HepG2 (cell line): ENCODE measurements around the gene RHOG. TPM values are rescaled to one million over a fixed set of nuclear protein-coding genes. Genes with fewer than 3 reads are reported as not detected.

Source experiments
- ATAC-seq: fragments of 200-7000 bp; cut with Tn5 transposase; 3 replicates; pipeline ENCODE4 v1.9.1; 2020; ENCODE audit warnings: mild to moderate bottlenecking, moderate library complexity
- BruUV-seq: library from RNA; stranded (reverse); fragments of 400-500 nt; replicated peaks from 2 replicates; lab custom pipeline; 2021; lab: Mats Ljungman, UMichigan
- CTCF ChIA-PET: fragments of 300-600 bp; formaldehyde crosslinking; extraction: SDS; loops from one replicate; lab custom pipeline; 2021; ENCODE audit warnings: low total read pairs, inconsistent platforms, low intra/inter-chr PET ratio; lab: Yijun Ruan, JAX
- POLR2A ChIA-PET: fragments of 350-600 bp; sonication (Branson Sonifier 250); formaldehyde crosslinking; loops from one replicate; lab custom pipeline; 2020; ENCODE audit warnings: antibody characterized with exemption, inconsistent platforms; lab: Yijun Ruan, JAX
- DNase-seq: peaks from one replicate; pipeline ENCODE4 v3.0.0-alpha.2; 2015; ENCODE audit warnings: low spot score
- FAIRE-seq: peaks from 3 replicates; lab custom pipeline; 2011; peaks lifted over from hg19 to GRCh38; lab: Jason Lieb, UNC
- H2AFZ ChIP-seq: one replicate; pipeline ENCODE4 v1.6.1; 2011; ENCODE audit warnings: low read length, inconsistent platforms
- H3K27ac ChIP-seq: fragments of 300-600 bp; 3 replicates; pipeline ENCODE4 v1.8.0; 2011; ENCODE audit warnings: mixed run types, mild to moderate bottlenecking, mixed read lengths, low read length, inconsistent platforms; ENCODE audit not compliant: insufficient read depth; ENCODE audit errors: extremely low read length
- H3K27me3 ChIP-seq, 2 experiments: fragments of 200-600 bp in 1 of 2; 2 replicates in 1 of 2; 3 replicates in 1 of 2; pipeline versions ENCODE4 v1.6.0 to v1.8.0; 2011; ENCODE audit warnings: low read length in 2 of 2, mild to moderate bottlenecking in 2 of 2, moderate library complexity in 2 of 2, inconsistent platforms in 1 of 2; ENCODE audit not compliant: insufficient read depth in 2 of 2, control insufficient read depth in 1 of 2
- H3K36me3 ChIP-seq, 2 experiments: fragments of 200-600 bp in 1 of 2; replicated peaks in 1 of 2; 2 replicates in 1 of 2; 3 replicates in 1 of 2; pipeline versions ENCODE4 v1.5.1 to v1.8.0; 2011; ENCODE audit warnings: low read length in 2 of 2, inconsistent platforms in 1 of 2; ENCODE audit not compliant: insufficient read depth in 2 of 2, control insufficient read depth in 1 of 2
- H3K4me1 ChIP-seq: 2 replicates; pipeline ENCODE4 v1.5.1; 2012; ENCODE audit warnings: low read length, inconsistent platforms; ENCODE audit not compliant: insufficient read depth
- H3K4me2 ChIP-seq: 2 replicates; pipeline ENCODE4 v1.6.0; 2011; ENCODE audit warnings: low read depth, low read length, inconsistent platforms
- H3K4me3 ChIP-seq, 3 experiments: fragments of 200-600 bp in 1 of 3; sonication (generic), shearing (Covaris generic) in 1 of 3; replicated peaks in 1 of 3; 2 replicates each; pipeline ENCODE4 v1.5.1; 2011 to 2016; ENCODE audit warnings: low read length in 3 of 3, inconsistent platforms in 2 of 3, low read depth in 2 of 3, mild to moderate bottlenecking in 2 of 3, control low read depth in 1 of 3, mixed read lengths in 1 of 3; ENCODE audit not compliant: insufficient read depth in 1 of 3
- H3K79me2 ChIP-seq: one replicate; pipeline ENCODE4 v1.6.1; 2011; ENCODE audit warnings: low read length, inconsistent platforms; ENCODE audit not compliant: insufficient read depth
- H3K9ac ChIP-seq: 2 replicates; pipeline ENCODE4 v1.6.0; 2011; ENCODE audit warnings: mild to moderate bottlenecking, low read depth, low read length, inconsistent platforms; ENCODE audit not compliant: insufficient read depth
- H3K9me3 ChIP-seq: 2 replicates; pipeline ENCODE4 v1.5.1; 2012; ENCODE audit warnings: mild to moderate bottlenecking, low read length
- H4K20me1 ChIP-seq: 2 replicates; pipeline ENCODE4 v1.6.0; 2011; ENCODE audit warnings: inconsistent platforms, mild to moderate bottlenecking, low read length, moderate library complexity; ENCODE audit not compliant: insufficient read depth
- IKZF1 ChIP-seq: fragments of 450-650 bp; IDR thresholded peaks from 2 replicates; pipeline ENCODE4 v1.7.1; 2016
- MXI1 ChIP-seq: IDR thresholded peaks from 3 replicates; pipeline ENCODE4 v1.6.1; 2012; ENCODE audit warnings: low read depth, low read length, inconsistent platforms, borderline replicate concordance
- WGBS: methylation state at CpG from one replicate; pipeline ENCODE4 v1.1.6; 2017; ENCODE audit warnings: low lambda C conversion rate; 5-methylcytosine and 5-hydroxymethylcytosine counted together
- in situ Hi-C: cut with HindIII; loops from 2 replicates; pipeline ENCODE4 v1.10.0; 2017; ENCODE audit warnings: low pct_unique_long_range_greater_than_20kb; ENCODE audit not compliant: extremely low pct_ligation_motif_present
- intact Hi-C: fragments of 100-400 bp; cut with micrococcal nuclease; formaldehyde crosslinking; loops from one replicate; pipeline ENCODE4 v1.10.0; 2022; ENCODE audit not compliant: unreplicated experiment
- polyA plus RNA-seq, 8 experiments: library from polyadenylated mRNA; depleted of rRNA in 3 of 8; stranded (reverse) in 7 of 8; unstranded in 1 of 8; fragments of >200 nt; fragmentation: Illumina TruSeq in 4 of 8; extraction: Trizol in 4 of 8; gene quantifications; 2 replicates each; pipeline versions ENCODE4 v1.2.1 to v1.2.3, GENCODE V29; 2011 to 2016; ENCODE audit warnings: low read depth in 4 of 8, missing spikeins in 1 of 8, mixed read lengths in 1 of 8; ENCODE audit not compliant: insufficient read depth in 1 of 8
- total RNA-seq, 5 experiments: library from RNA; depleted of rRNA; stranded (reverse); fragments of >200 nt; fragmentation: Illumina TruSeq; extraction: Trizol; gene quantifications; 2 replicates each; pipeline ENCODE4 v1.2.3, GENCODE V29; 2016; ENCODE audit warnings: low read depth in 1 of 5
- TF ChIP-seq, protein P1 (sequence below): sonication (generic); formaldehyde crosslinking; IDR thresholded peaks from 2 replicates; pipeline ENCODE4 v1.5.0; 2020; ENCODE audit warnings: mild to moderate bottlenecking, missing genetic modification reagents, borderline replicate concordance
- TF ChIP-seq, protein P2 (sequence below): sonication (generic); formaldehyde crosslinking; IDR thresholded peaks from 2 replicates; pipeline ENCODE4 v1.5.1; 2020; ENCODE audit warnings: mild to moderate bottlenecking, missing genetic modification reagents, moderate library complexity
- TF ChIP-seq, protein P3 (sequence below): sonication (generic); formaldehyde crosslinking; IDR thresholded peaks from 2 replicates; pipeline ENCODE4 v1.8.1; 2022; ENCODE audit warnings: low read depth, mild to moderate bottlenecking, missing genetic modification reagents

RHOG gene
- total and polyA plus RNA-seq, 2 of the 13 experiments (the other 11 are each of a cell fraction or from before 2014, with no cell fraction given): 7.7 to 23.4 TPM

DNA sequence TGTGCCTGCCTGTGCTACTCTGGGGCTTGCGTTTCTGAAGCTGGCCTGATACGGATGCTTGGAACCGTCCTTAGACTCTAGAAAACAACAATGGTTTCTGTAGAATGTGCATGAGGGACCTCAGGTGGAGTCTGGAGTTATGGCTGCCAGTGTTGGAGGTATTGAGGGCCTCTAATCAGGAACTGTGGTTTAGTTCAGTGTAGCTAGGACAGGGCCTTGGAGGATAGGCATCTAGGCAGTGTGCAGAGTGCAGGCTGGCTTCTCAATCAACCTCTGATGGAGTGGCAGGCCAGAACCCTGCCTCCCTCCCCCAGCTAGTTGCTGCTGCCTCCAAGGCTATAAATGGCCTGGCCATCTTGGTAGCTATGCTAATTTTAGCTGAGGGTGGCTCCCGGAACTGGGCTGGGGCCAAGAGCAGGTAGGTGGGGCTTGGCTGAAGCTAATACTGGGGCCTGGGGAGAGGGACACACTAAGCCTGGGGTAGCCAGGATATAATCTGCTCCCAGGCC lies 18.7 kb upstream of the RHOG start:
- no peak for TF ChIP-seq MXI1
- TF ChIP-seq, protein P1, sequence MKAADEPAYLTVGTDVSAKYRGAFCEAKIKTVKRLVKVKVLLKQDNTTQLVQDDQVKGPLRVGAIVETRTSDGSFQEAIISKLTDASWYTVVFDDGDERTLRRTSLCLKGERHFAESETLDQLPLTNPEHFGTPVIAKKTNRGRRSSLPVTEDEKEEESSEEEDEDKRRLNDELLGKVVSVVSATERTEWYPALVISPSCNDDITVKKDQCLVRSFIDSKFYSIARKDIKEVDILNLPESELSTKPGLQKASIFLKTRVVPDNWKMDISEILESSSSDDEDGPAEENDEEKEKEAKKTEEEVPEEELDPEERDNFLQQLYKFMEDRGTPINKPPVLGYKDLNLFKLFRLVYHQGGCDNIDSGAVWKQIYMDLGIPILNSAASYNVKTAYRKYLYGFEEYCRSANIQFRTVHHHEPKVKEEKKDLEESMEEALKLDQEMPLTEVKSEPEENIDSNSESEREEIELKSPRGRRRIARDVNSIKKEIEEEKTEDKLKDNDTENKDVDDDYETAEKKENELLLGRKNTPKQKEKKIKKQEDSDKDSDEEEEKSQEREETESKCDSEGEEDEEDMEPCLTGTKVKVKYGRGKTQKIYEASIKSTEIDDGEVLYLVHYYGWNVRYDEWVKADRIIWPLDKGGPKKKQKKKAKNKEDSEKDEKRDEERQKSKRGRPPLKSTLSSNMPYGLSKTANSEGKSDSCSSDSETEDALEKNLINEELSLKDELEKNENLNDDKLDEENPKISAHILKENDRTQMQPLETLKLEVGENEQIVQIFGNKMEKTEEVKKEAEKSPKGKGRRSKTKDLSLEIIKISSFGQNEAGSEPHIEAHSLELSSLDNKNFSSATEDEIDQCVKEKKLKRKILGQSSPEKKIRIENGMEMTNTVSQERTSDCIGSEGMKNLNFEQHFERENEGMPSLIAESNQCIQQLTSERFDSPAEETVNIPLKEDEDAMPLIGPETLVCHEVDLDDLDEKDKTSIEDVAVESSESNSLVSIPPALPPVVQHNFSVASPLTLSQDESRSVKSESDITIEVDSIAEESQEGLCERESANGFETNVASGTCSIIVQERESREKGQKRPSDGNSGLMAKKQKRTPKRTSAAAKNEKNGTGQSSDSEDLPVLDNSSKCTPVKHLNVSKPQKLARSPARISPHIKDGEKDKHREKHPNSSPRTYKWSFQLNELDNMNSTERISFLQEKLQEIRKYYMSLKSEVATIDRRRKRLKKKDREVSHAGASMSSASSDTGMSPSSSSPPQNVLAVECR (CRISPR knock-in tag): 0 out of 2 replicates have a peak, but pooled peaks have one; percentile 21
- TF ChIP-seq IKZF1: no peak
- TF ChIP-seq, protein P2, sequence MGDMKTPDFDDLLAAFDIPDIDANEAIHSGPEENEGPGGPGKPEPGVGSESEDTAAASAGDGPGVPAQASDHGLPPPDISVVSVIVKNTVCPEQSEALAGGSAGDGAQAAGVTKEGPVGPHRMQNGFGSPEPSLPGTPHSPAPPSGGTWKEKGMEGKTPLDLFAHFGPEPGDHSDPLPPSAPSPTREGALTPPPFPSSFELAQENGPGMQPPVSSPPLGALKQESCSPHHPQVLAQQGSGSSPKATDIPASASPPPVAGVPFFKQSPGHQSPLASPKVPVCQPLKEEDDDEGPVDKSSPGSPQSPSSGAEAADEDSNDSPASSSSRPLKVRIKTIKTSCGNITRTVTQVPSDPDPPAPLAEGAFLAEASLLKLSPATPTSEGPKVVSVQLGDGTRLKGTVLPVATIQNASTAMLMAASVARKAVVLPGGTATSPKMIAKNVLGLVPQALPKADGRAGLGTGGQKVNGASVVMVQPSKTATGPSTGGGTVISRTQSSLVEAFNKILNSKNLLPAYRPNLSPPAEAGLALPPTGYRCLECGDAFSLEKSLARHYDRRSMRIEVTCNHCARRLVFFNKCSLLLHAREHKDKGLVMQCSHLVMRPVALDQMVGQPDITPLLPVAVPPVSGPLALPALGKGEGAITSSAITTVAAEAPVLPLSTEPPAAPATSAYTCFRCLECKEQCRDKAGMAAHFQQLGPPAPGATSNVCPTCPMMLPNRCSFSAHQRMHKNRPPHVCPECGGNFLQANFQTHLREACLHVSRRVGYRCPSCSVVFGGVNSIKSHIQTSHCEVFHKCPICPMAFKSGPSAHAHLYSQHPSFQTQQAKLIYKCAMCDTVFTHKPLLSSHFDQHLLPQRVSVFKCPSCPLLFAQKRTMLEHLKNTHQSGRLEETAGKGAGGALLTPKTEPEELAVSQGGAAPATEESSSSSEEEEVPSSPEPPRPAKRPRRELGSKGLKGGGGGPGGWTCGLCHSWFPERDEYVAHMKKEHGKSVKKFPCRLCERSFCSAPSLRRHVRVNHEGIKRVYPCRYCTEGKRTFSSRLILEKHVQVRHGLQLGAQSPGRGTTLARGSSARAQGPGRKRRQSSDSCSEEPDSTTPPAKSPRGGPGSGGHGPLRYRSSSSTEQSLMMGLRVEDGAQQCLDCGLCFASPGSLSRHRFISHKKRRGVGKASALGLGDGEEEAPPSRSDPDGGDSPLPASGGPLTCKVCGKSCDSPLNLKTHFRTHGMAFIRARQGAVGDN: peak; percentile 31; the same call in 1 of the 2 replicates
- TF ChIP-seq, protein P3, sequence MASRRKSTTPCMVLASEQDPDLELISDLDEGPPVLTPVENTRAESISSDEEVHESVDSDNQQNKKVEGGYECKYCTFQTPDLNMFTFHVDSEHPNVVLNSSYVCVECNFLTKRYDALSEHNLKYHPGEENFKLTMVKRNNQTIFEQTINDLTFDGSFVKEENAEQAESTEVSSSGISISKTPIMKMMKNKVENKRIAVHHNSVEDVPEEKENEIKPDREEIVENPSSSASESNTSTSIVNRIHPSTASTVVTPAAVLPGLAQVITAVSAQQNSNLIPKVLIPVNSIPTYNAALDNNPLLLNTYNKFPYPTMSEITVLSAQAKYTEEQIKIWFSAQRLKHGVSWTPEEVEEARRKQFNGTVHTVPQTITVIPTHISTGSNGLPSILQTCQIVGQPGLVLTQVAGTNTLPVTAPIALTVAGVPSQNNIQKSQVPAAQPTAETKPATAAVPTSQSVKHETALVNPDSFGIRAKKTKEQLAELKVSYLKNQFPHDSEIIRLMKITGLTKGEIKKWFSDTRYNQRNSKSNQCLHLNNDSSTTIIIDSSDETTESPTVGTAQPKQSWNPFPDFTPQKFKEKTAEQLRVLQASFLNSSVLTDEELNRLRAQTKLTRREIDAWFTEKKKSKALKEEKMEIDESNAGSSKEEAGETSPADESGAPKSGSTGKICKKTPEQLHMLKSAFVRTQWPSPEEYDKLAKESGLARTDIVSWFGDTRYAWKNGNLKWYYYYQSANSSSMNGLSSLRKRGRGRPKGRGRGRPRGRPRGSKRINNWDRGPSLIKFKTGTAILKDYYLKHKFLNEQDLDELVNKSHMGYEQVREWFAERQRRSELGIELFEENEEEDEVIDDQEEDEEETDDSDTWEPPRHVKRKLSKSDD (CRISPR knock-in tag): 0 out of 2 replicates have a peak, but pooled peaks have one; percentile 30
- Histone ChIP-seq H3K4me1 (peaks cover 63% of the 10 kb centered on the region), H4K20me1 (no peaks in the 10 kb centered on the region), H3K9me3 (no peaks in the 10 kb centered on the region), H3K27ac (peak overlapping the region; percentile 24), H3K79me2 (peaks cover 82% of the 10 kb centered on the region), H3K4me3 (peak overlapping the region in 1 of 3 experiments; percentile 31; a peak in 1 of 6 replicates), H3K36me3 (no peaks in the 10 kb centered on the region), H3K9ac (0 out of 2 replicates have a peak overlapping the region, but pooled peaks have one; percentile 16), H3K27me3 (no peaks in the 10 kb centered on the region; a peak in 1 of 5 replicates), H3K4me2 (peak overlapping the region; percentile 92), H2AFZ (no peak overlapping the region)
- in situ Hi-C loops: loop anchor here (10.0 kb wide), 1 partner anchor 105 kb away; no protein-coding TSS in a partner anchor
- 84% methylated on average over 4 of the region's 4 CpGs for WGBS
- intact Hi-C loops: loop anchor here (5.0 kb wide), 1 partner anchor 83 kb away; no protein-coding TSS in a partner anchor
- ATAC-seq (no peak), FAIRE-seq (no peak), DNase-seq (no peak)
- CTCF ChIA-PET: no interaction called here
- POLR2A ChIA-PET: no interaction called here
- BruUV-seq: no TSS peak
